Esophagus muscularis mucosa (tissue), 4 donors: ENCODE results near the gene VSIG8. TPM values are rescaled to one million over a fixed set of nuclear protein-coding genes. Genes with fewer than 3 reads are reported as not detected.

ENCODE experiments used
- DNase-seq: peaks from one replicate; pipeline ENCODE4 v3.0.0-alpha.2; 2017; ENCODE audit errors: extremely low spot score
- H3K27ac ChIP-seq, 4 donors: fragments of 200-600 bp; sonication (generic); replicated peaks in 1 of 4; 1 replicate in 3 of 4; 2 replicates in 1 of 4; pipeline ENCODE4 v1.5.1; 2016 to 2019; ENCODE audit warnings: mild to moderate bottlenecking in 1 of 4
- H3K27me3 ChIP-seq, 4 donors: fragments of 200-600 bp; sonication (generic); one replicate each; pipeline versions ENCODE4 v1.5.1 to v1.6.0; 2016 to 2019
- H3K36me3 ChIP-seq, 4 donors: fragments of 200-600 bp; sonication (generic); one replicate each; pipeline ENCODE4 v1.5.1; 2016 to 2019
- H3K4me1 ChIP-seq, 4 donors: fragments of 200-600 bp; sonication (generic); one replicate each; pipeline ENCODE4 v1.5.1; 2016 to 2019
- H3K4me3 ChIP-seq, 4 donors: fragments of 200-600 bp; sonication (generic); 1 replicate in 2 of 4; 2 replicates in 2 of 4; pipeline ENCODE4 v1.5.1; 2016 to 2019; ENCODE audit warnings: mild to moderate bottlenecking in 4 of 4, moderate library complexity in 1 of 4
- H3K9me3 ChIP-seq, 4 donors: fragments of 200-600 bp; sonication (generic); 1 replicate in 3 of 4; 2 replicates in 1 of 4; pipeline ENCODE4 v1.5.1; 2016 to 2019
- EP300 ChIP-seq: sonication (generic); formaldehyde crosslinking; IDR thresholded peaks from one replicate; pipeline ENCODE4 v1.6.1; 2017; ENCODE audit warnings: antibody characterized with exemption
- POLR2A ChIP-seq: fragments of 450-650 bp; IDR thresholded peaks from one replicate; pipeline ENCODE4 v1.6.1; 2017; ENCODE audit warnings: antibody characterized with exemption, moderate library complexity, mild to moderate bottlenecking, low read depth
- POLR2AphosphoS5 ChIP-seq, 2 donors: sonication (generic); formaldehyde crosslinking; IDR thresholded peaks; one replicate each; pipeline ENCODE4 v1.6.1; 2017; ENCODE audit warnings: antibody characterized with exemption in 2 of 2
- WGBS: methylation state at CpG from one replicate; pipeline ENCODE4 v1.1.5; 2018; 5-methylcytosine and 5-hydroxymethylcytosine counted together
- intact Hi-C: fragments of 100-400 bp; cut with DNase I; formaldehyde crosslinking; loops from one replicate; pipeline ENCODE4 v1.15.1; 2023
- total RNA-seq, 4 donors: library from RNA; depleted of rRNA; stranded (reverse); fragments of >200 nt; gene quantifications; one replicate each; pipeline versions ENCODE4 v1.1.0 to v1.2.1, GENCODE V29; 2016
- TF ChIP-seq, protein P1 (sequence below), 3 experiments: fragments of 200-600 bp in 2 of 3; fragments of 450-650 bp in 1 of 3; sonication (generic) in 2 of 3; IDR thresholded peaks; one replicate each; pipeline ENCODE4 v1.5.1; 2017 to 2019; ENCODE audit warnings: antibody characterized with exemption in 3 of 3, mild to moderate bottlenecking in 2 of 3, moderate library complexity in 1 of 3

VSIG8 gene
- total RNA-seq, 4 donors from 2014 or later, result not detected

DNA sequence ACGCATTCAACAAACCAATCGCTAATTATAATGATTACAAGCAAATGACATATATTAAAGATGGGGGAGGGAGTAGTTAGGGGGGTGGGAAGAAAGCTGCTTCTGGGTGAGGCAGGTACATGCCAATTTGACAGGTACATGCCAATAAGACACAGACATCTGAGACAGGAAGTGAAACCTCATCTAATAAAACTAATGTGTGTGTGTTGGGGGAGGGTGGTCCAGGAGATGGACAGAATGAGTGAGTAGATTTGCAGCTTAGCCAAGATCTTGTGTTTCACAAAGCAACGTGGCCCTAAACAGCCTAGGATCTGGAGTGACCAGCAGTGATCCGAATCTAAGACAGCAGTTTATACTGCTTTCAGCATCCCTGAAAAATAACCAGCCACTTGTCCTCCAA lies 26.7 kb upstream of the VSIG8 start:
- no peaks in the 10 kb centered on the region for H3K36me3 ChIP-seq
- intact Hi-C loops, result no loop called here
- H3K27ac ChIP-seq, result peak overlapping the region in 3 of 4 donors; percentile 52 to 61 (median 55)
- peaks cover 15 to 24% (median 18%) of the 10 kb centered on the region in 4 donors for H3K4me1 ChIP-seq
- no peaks in the 10 kb centered on the region for H3K9me3 ChIP-seq
- no peak for DNase-seq
- no peak overlapping the region for H3K4me3 ChIP-seq
- TF ChIP-seq POLR2AphosphoS5 (IDR thresholded peaks at IDR 0.05) (no peak), POLR2A (no peak), EP300 (no peak)
- TF ChIP-seq, protein P1, sequence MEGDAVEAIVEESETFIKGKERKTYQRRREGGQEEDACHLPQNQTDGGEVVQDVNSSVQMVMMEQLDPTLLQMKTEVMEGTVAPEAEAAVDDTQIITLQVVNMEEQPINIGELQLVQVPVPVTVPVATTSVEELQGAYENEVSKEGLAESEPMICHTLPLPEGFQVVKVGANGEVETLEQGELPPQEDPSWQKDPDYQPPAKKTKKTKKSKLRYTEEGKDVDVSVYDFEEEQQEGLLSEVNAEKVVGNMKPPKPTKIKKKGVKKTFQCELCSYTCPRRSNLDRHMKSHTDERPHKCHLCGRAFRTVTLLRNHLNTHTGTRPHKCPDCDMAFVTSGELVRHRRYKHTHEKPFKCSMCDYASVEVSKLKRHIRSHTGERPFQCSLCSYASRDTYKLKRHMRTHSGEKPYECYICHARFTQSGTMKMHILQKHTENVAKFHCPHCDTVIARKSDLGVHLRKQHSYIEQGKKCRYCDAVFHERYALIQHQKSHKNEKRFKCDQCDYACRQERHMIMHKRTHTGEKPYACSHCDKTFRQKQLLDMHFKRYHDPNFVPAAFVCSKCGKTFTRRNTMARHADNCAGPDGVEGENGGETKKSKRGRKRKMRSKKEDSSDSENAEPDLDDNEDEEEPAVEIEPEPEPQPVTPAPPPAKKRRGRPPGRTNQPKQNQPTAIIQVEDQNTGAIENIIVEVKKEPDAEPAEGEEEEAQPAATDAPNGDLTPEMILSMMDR (IDR thresholded peaks at IDR 0.05), result no peak
- 87% methylated on average over 4 of the region's 4 CpGs for WGBS
- H3K27me3 ChIP-seq, result no peaks in the 10 kb centered on the region

DNA sequence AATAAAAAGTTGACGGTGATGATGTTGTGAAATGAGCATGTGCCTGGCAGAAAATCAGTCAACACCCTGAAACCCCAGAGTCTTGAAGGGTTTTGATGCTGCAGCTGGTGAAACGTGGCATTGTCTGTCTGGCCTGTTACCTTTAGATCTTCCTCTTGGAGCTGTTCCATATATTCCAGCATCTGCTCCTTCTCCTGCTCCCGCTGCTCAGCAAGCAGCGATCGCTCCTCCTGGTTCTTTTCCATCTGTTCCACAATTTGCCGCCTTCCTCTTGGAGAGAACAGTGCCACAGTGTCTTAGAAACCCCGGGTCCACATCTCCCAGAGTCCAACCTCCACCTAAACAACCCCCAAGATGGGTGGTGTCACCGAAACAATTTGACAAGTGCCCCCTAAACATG lies 21.8 kb upstream of the VSIG8 start:
- no peaks in the 10 kb centered on the region for H3K27me3 ChIP-seq
- H3K9me3 ChIP-seq, result no peaks in the 10 kb centered on the region
- H3K36me3 ChIP-seq, result no peaks in the 10 kb centered on the region
- no peak overlapping the region for H3K27ac ChIP-seq
- no peak for DNase-seq
- WGBS, result 83% methylated on average over 8 of the region's 8 CpGs
- no peak for TF ChIP-seq POLR2AphosphoS5 (IDR thresholded peaks at IDR 0.05)
- TF ChIP-seq, protein P1 (IDR thresholded peaks at IDR 0.05), result no peak
- TF ChIP-seq EP300, result no peak
- no peak for TF ChIP-seq POLR2A
- peaks cover 3 to 14% (median 7%) of the 10 kb centered on the region in 4 donors for H3K4me1 ChIP-seq
- intact Hi-C loops, result no loop called here
- H3K4me3 ChIP-seq, result no peak overlapping the region

DNA sequence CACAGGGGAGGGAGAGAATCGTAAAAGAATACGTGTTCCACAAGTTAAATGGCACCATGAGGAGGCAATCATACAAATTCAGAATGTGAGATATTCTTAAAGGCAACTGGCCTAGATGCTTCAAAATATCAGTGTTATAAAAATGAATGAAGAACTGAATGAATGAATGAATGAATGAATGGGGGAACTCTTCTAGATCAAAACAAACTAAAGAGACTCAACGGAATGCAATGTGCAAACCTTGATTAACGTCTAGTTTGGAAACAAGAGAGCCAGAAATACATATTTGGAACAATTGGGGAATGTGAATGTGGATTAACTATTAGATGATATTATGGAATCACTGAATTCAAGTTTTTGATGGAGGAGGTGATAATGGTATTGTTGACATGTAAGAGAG lies 20.7 kb upstream of the VSIG8 start:
- WGBS, result 69% methylated on average over 4 of the region's 4 CpGs
- Histone ChIP-seq H3K36me3 (no peaks in the 10 kb centered on the region), H3K4me3 (no peak overlapping the region), H3K4me1 (peaks cover 3 to 12% (median 6%) of the 10 kb centered on the region in 4 donors), H3K9me3 (no peaks in the 10 kb centered on the region), H3K27ac (no peak overlapping the region), H3K27me3 (no peaks in the 10 kb centered on the region)
- intact Hi-C loops, result no loop called here
- TF ChIP-seq EP300 (no peak), POLR2A (no peak), POLR2AphosphoS5 (IDR thresholded peaks at IDR 0.05) (no peak)
- TF ChIP-seq, protein P1 (IDR thresholded peaks at IDR 0.05), result no peak
- no peak for DNase-seq

DNA sequence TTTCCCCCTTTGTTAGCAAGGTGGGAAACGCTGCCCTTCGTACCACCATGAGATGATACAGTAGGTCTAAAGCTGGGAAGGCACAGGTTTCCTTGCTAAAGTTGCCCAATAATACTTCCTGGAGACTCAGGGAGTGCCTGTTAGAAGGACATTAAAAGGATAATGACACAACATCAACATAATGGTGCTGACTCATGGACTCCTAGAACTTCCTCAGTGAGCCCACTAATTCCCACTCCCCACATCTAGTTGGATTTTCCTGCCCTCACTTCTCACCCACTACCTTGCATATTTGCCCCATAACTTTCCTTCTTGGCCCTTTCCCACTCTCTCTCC lies 20.0 kb upstream of the VSIG8 start:
- intact Hi-C loops, result no loop called here
- TF ChIP-seq EP300 (no peak), POLR2AphosphoS5 (IDR thresholded peaks at IDR 0.05) (no peak), POLR2A (no peak)
- TF ChIP-seq, protein P1 (IDR thresholded peaks at IDR 0.05), result no peak
- no peak for DNase-seq

More for the DNA sequence above, 20.0 kb upstream of the VSIG8 start:
- Histone ChIP-seq H3K27ac (no peak overlapping the region), H3K9me3 (no peaks in the 10 kb centered on the region), H3K4me1 (peaks cover 3 to 12% (median 6%) of the 10 kb centered on the region in 4 donors), H3K36me3 (no peaks in the 10 kb centered on the region), H3K27me3 (no peaks in the 10 kb centered on the region), H3K4me3 (no peak overlapping the region)
- WGBS, result 74% methylated on average over 2 of the region's 2 CpGs
